Transverse colon (tissue), 3 donors: ENCODE data around the gene POLDIP3.

ENCODE experiments used
- CTCF ChIP-seq, 5 experiments: fragments of 200-600 bp in 3 of 5; fragments of 450-650 bp in 2 of 5; sonication (generic) in 3 of 5; IDR thresholded peaks; 1 replicate in 2 of 5; 2 replicates in 3 of 5; pipeline ENCODE4 v1.5.1; 2016 to 2017; ENCODE audit warnings: antibody characterized with exemption in 5 of 5, inconsistent platforms in 3 of 5, mild to moderate bottlenecking in 2 of 5, moderate library complexity in 1 of 5
- EP300 ChIP-seq: sonication (generic); formaldehyde crosslinking; IDR thresholded peaks from one replicate; pipeline ENCODE4 v1.6.1; 2017; ENCODE audit warnings: antibody characterized with exemption, low read depth

GRCh38 chr22:42591987-42592386 is 22.7 kb downstream of the POLDIP3 start:
- TF ChIP-seq CTCF (IDR thresholded peaks at IDR 0.05) (no peak), EP300 (no peak)
